Subcutaneous adipose tissue (tissue), 4 donors: ENCODE data around the gene IFT25. TPM values are rescaled to one million over a fixed set of nuclear protein-coding genes. Genes with fewer than 3 reads are reported as not detected.

Source experiments
- CTCF ChIP-seq: fragments of 450-650 bp; IDR thresholded peaks from one replicate; pipeline ENCODE4 v1.5.1; 2016; ENCODE audit warnings: low read depth, mild to moderate bottlenecking, control low read depth, antibody characterized with exemption, moderate library complexity
- total RNA-seq, 4 donors: library from RNA; depleted of rRNA; stranded (reverse); fragments of >200 nt; gene quantifications; one replicate each; pipeline ENCODE4 v1.1.0, GENCODE V29; 2016

The IFT25 gene
- total RNA-seq, 4 donors from 2014 or later, result 13.2 to 34.1 (median 21.7) TPM

GRCh38 chr1:53934170-53934765 is 11.2 kb downstream of the IFT25 start:
- TF ChIP-seq CTCF, result no peak

GRCh38 chr1:53931523-53931922 is 14.0 kb downstream of the IFT25 start:
- TF ChIP-seq CTCF, result no peak

GRCh38 chr1:53930932-53931331 is 14.6 kb downstream of the IFT25 start:
- TF ChIP-seq CTCF, result no peak

GRCh38 chr1:53929246-53929960 is 16.1 kb downstream of the IFT25 start:
- no peak for TF ChIP-seq CTCF

GRCh38 chr1:53927376-53927881 is 18.1 kb downstream of the IFT25 start:
- no peak for TF ChIP-seq CTCF

- TF ChIP-seq CTCF, result no peak
Observed at GRCh38 chr1:53919675-53920066, 25.8 kb downstream of the IFT25 start.

- TF ChIP-seq CTCF, result no peak
Observed at GRCh38 chr1:53918343-53918742, 27.2 kb downstream of the IFT25 start.
